DOHH2 (cell line): ENCODE data around the gene MRPL40.

Experiments
- CTCF ChIP-seq: fragments of 200-600 bp; sonication (generic); IDR thresholded peaks from one replicate; pipeline ENCODE4 v1.5.1; 2014; ENCODE audit warnings: antibody characterized with exemption, mild to moderate bottlenecking, low read depth, low read length; ENCODE audit not compliant: poor library complexity, severe bottlenecking
- EZH2phosphoT487 ChIP-seq: fragments of 200-600 bp; sonication (generic); IDR thresholded peaks from 2 replicates; pipeline ENCODE4 v1.6.1; 2017; ENCODE audit warnings: borderline replicate concordance, mild to moderate bottlenecking, antibody characterized with exemption, low read length, moderate library complexity, mixed read lengths

DNA sequence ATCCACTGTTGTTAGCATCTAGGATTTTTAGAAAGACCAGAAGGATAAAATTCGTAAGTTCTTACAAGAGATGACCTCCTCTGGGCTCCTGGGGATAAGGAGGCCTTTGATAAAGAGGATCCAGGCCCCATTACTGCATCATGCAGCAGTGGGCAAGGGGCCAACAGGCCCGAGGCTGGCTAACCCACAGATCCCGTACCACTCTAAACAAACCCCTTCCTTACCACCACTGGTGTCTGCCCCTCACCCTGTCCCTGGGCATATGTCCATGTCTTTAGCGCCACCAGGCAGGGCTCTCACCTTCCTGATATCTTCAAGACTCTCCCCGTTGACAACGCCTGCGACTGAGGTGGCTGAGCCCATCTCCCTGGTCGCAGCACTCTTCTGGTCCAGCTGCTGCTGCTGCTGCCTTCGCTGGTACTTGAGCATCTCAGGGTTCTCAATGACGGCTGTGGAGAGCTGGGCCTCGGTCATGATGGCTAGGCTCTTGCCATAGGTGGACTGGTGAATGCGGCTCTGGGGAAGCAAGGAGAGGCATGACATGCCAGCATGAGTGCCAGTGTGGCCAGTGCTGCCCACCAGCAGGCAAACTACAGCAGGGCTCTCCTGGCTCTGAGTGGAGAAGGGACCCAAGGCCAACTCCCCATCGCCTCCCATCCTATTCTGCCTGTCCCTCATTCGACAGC is 47.0 kb upstream of the MRPL40 start:
- TF ChIP-seq CTCF = no peak
- TF ChIP-seq EZH2phosphoT487 = no peak
